ENCODE data around the gene MAGI2. TPM values are rescaled to one million over a fixed set of nuclear protein-coding genes. Genes with fewer than 3 reads are reported as not detected.

The MAGI2 gene
- total RNA-seq, 1 experiment from 2014 or later = 6.2 TPM

GRCh38 chr7:78146546-78146945, 1306.9 kb downstream of the MAGI2 start:
- Histone ChIP-seq H3K36me3 (replicated peaks; ENCODE audit: control insufficient read depth, insufficient read depth, low read length) (no peaks in the 10 kb centered on the region), H3K27me3 (ENCODE audit: control insufficient read depth, insufficient read depth, low read length) (no peaks in the 10 kb centered on the region), H3K4me3 (ENCODE audit: insufficient read depth, low read depth, low read length) (no peak overlapping the region)
- DNase-seq = no peak

DNA sequence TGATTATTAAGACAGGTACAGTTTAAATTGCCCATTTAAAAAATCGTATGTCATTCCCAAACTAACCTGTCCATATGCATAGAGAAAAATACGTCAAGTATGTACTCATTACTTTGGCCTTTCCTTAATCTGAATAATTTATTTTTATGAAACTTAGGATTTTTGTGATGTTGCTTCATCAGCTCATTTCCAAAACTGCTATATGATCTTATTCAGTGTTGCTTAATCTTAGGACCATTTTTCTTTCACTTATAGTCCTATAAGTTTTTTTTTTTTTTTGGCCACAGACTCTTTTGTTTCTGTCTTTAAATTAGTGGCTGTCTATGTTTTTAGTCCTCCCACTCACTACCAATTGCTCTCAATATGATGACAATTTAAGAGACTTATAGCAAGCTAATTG, 1309.8 kb downstream of the MAGI2 start:
- Histone ChIP-seq H3K36me3 (replicated peaks; ENCODE audit: control insufficient read depth, insufficient read depth, low read length) (no peaks in the 10 kb centered on the region), H3K27me3 (ENCODE audit: control insufficient read depth, insufficient read depth, low read length) (no peaks in the 10 kb centered on the region), H3K4me3 (ENCODE audit: insufficient read depth, low read depth, low read length) (no peak overlapping the region)
- no peak for DNase-seq

GRCh38 chr7:78141522-78142281, 1311.8 kb downstream of the MAGI2 start:
- DNase-seq = no peak
- Histone ChIP-seq H3K27me3 (ENCODE audit: control insufficient read depth, insufficient read depth, low read length) (no peaks in the 10 kb centered on the region), H3K4me3 (ENCODE audit: insufficient read depth, low read depth, low read length) (no peak overlapping the region), H3K36me3 (replicated peaks; ENCODE audit: control insufficient read depth, insufficient read depth, low read length) (no peaks in the 10 kb centered on the region)

DNA sequence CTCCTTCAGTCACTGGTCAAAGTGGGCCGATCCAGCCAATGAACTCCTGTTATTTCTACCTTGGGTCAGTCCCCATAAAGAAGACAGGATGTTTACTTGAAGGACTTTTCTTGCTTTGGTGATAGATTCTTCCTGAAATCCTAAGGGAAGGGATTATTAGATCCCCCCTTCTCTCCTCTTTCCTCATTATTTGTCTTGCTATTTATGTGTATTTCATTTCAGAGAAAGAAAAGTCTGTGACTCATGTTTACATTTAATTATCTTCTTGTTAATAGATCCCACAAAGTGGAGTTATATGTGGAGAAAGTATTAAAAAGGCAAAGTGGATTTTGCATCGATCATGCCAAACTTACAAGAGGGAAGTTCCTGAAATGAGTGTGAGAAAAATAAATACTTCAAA, 1313.4 kb downstream of the MAGI2 start:
- Histone ChIP-seq H3K27me3 (ENCODE audit: control insufficient read depth, insufficient read depth, low read length) (no peaks in the 10 kb centered on the region), H3K36me3 (replicated peaks; ENCODE audit: control insufficient read depth, insufficient read depth, low read length) (no peaks in the 10 kb centered on the region), H3K4me3 (ENCODE audit: insufficient read depth, low read depth, low read length) (no peak overlapping the region)
- DNase-seq = no peak

GRCh38 chr7:78139335-78139734, 1314.1 kb downstream of the MAGI2 start:
- no peaks in the 10 kb centered on the region for H3K27me3 ChIP-seq (ENCODE audit: control insufficient read depth, insufficient read depth, low read length)
- no peak for DNase-seq
- no peaks in the 10 kb centered on the region for H3K36me3 ChIP-seq (replicated peaks; ENCODE audit: control insufficient read depth, insufficient read depth, low read length)
- H3K4me3 ChIP-seq (ENCODE audit: insufficient read depth, low read depth, low read length) = no peak overlapping the region

- H3K36me3 ChIP-seq (replicated peaks; ENCODE audit: control insufficient read depth, insufficient read depth, low read length) = no peaks in the 10 kb centered on the region
- no peak overlapping the region for H3K4me3 ChIP-seq (ENCODE audit: insufficient read depth, low read depth, low read length)
- no peaks in the 10 kb centered on the region for H3K27me3 ChIP-seq (ENCODE audit: control insufficient read depth, insufficient read depth, low read length)
- no peak for DNase-seq
Measured at GRCh38 chr7:78134774-78135173, 1318.7 kb downstream of the MAGI2 start.

DNA sequence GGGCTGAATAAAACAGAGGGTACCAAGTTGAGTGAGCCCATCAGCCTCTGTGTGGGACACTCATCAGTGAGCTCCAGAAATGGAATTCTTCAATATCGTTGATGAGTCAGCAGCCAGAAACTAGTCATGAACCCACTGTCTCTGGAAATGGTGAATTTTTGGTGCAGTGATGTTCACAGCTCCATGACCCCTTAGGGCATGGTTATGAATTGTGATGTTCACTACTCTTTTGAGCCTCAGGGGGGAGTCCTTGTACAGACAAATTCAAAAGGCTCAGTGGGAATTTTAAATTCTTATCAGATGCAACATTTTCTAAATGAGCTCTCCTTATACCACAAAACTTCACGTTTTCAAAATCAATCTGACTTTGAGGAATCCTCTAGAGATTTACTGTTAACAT, 1319.2 kb downstream of the MAGI2 start:
- H3K4me3 ChIP-seq (ENCODE audit: insufficient read depth, low read depth, low read length) = no peak overlapping the region
- DNase-seq = peak; percentile 67
- no peaks in the 10 kb centered on the region for H3K27me3 ChIP-seq (ENCODE audit: control insufficient read depth, insufficient read depth, low read length)
- H3K36me3 ChIP-seq (replicated peaks; ENCODE audit: control insufficient read depth, insufficient read depth, low read length) = no peaks in the 10 kb centered on the region

DNA sequence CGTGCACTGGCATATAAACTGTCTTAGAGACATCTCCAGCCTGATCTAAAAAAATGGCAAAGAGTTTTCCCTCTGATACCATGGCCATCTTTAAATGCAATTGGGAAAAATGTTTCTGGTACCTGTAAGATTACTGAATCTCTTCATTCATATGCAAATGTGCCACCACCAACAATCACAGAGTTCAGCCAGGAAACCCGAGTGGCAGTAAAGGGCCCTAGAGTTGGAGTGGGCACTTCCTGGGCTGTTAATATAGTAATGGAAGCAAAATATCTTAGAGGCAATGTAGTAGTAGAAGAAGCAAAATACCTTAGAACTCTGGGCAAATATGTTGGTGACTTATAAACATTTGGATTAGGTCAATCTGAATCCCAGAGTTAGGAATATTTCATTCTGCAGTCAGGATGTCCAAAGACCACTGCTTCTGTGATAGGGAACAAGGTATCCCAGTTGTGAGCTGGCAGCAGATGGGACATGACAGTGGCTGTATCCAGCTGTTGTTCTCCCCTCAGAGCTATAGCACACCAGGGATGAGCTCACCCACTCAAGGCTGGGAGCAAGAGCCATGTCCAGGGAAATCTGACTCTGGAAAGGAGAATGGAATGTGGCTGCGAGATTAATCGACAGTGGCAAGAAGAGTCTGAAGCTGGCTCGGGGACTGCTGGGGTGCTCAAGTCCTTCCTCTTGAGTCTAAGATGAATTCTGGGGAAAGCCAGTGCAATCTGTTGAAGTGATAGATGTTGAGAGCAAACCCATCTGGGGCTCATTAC, 1322.8 kb downstream of the MAGI2 start:
- Histone ChIP-seq H3K4me3 (ENCODE audit: insufficient read depth, low read depth, low read length) (no peak overlapping the region), H3K27me3 (ENCODE audit: control insufficient read depth, insufficient read depth, low read length) (no peaks in the 10 kb centered on the region), H3K36me3 (replicated peaks; ENCODE audit: control insufficient read depth, insufficient read depth, low read length) (no peaks in the 10 kb centered on the region)
- DNase-seq = no peak

- no peaks in the 10 kb centered on the region for H3K36me3 ChIP-seq (replicated peaks; ENCODE audit: control insufficient read depth, insufficient read depth, low read length)
- DNase-seq = no peak
Measured at GRCh38 chr7:78129865-78130264, 1323.6 kb downstream of the MAGI2 start.

DNA sequence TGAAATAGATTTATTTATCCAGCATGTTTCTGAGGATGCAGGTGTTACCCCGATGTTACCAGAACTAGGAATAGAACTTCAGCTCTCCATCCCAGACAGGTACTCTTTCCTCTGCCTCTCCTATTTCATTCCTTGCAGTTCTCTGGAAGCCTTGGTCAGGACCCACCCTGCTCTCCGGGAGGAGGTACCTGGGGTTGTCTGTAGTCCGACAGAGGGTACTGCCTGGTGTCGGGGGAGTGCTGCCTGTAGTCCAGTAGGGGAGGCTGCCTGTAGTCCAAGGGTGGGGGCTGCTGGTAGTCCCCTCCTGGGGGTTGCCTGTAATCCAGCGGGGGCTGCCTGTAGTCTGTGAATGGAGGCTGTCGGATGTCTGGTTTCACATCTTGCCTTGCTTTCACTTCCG, 1326.5 kb downstream of the MAGI2 start:
- no peaks in the 10 kb centered on the region for H3K27me3 ChIP-seq (ENCODE audit: control insufficient read depth, insufficient read depth, low read length)
- H3K4me3 ChIP-seq (ENCODE audit: insufficient read depth, low read depth, low read length) = no peak overlapping the region

More at GRCh38 chr7:78129865-78130264, 1323.6 kb downstream of the MAGI2 start:
- Histone ChIP-seq H3K27me3 (ENCODE audit: control insufficient read depth, insufficient read depth, low read length) (no peaks in the 10 kb centered on the region), H3K4me3 (ENCODE audit: insufficient read depth, low read depth, low read length) (no peak overlapping the region)

DNA sequence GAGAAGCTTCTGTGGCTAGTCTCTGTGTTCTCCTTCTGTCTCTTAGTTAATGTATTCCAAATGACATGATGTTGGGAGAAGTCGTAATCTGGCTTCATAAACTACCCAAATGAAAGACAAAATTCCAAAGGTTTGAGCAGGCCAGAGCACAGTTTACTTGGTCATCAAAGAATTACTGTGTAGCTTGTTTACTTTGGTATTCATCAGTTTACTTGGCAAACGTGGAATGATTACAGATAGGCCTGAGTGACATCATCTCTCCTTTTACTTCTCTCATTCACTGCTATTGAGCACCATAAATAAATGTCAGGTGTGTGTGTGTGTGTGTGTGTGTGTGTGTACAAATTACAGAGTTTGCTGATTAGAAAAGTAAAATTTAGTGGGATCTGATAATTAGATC, 1327.6 kb downstream of the MAGI2 start:
- DNase-seq = no peak
- H3K4me3 ChIP-seq (ENCODE audit: insufficient read depth, low read depth, low read length) = no peak overlapping the region
- H3K36me3 ChIP-seq (replicated peaks; ENCODE audit: control insufficient read depth, insufficient read depth, low read length) = no peaks in the 10 kb centered on the region
- no peaks in the 10 kb centered on the region for H3K27me3 ChIP-seq (ENCODE audit: control insufficient read depth, insufficient read depth, low read length)

More for the DNA sequence above, 1326.5 kb downstream of the MAGI2 start:
- no peaks in the 10 kb centered on the region for H3K36me3 ChIP-seq (replicated peaks; ENCODE audit: control insufficient read depth, insufficient read depth, low read length)
- peak; percentile 64 for DNase-seq

GRCh38 chr7:78124216-78124615, 1329.3 kb downstream of the MAGI2 start:
- Histone ChIP-seq H3K4me3 (ENCODE audit: insufficient read depth, low read depth, low read length) (no peak overlapping the region), H3K36me3 (replicated peaks; ENCODE audit: control insufficient read depth, insufficient read depth, low read length) (no peaks in the 10 kb centered on the region), H3K27me3 (ENCODE audit: control insufficient read depth, insufficient read depth, low read length) (no peaks in the 10 kb centered on the region)
- no peak for DNase-seq

DNA sequence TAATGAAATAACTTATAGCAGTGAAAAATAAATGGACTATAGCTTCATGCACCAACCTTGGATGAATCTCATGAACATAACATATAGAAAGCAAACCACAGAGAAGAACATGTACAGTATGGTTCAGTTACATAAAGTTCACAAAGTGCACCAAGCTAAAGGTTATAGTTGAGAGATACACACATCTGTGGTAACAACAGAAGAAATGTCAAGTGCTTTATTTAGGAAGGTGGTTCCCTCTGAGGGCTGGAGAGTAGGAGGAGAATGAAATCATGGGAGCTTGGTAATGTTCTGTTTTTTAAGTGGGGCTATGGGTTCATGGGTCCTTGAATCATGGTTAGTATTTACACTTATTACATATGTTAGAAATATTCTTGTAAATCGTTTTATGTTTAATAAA, 1331.6 kb downstream of the MAGI2 start:
- Histone ChIP-seq H3K4me3 (ENCODE audit: insufficient read depth, low read depth, low read length) (no peak overlapping the region), H3K36me3 (replicated peaks; ENCODE audit: control insufficient read depth, insufficient read depth, low read length) (no peaks in the 10 kb centered on the region), H3K27me3 (ENCODE audit: control insufficient read depth, insufficient read depth, low read length) (no peaks in the 10 kb centered on the region)
- DNase-seq = no peak

DNA sequence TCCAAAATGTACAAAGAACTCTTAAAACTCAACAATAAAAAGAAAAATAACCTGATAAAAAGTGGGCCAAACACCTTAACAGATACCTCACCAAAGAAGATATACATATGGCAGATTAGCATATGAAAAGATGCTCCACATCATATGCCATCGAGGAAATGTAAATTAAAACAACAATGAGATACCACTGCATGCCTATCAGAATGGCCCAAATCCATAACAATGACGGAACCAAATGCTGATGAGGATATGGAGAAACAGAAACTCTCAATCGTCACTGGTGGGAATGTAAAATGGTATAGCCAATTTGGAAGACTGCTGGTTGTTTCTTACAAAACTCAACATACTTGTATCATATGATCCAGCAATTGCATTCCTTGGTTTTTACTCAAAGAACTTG, 1335.0 kb downstream of the MAGI2 start:
- Histone ChIP-seq H3K36me3 (replicated peaks; ENCODE audit: control insufficient read depth, insufficient read depth, low read length) (no peaks in the 10 kb centered on the region), H3K27me3 (ENCODE audit: control insufficient read depth, insufficient read depth, low read length) (no peaks in the 10 kb centered on the region), H3K4me3 (ENCODE audit: insufficient read depth, low read depth, low read length) (no peak overlapping the region)
- no peak for DNase-seq

GRCh38 chr7:78115876-78116275, 1337.6 kb downstream of the MAGI2 start:
- DNase-seq = no peak
- no peak overlapping the region for H3K4me3 ChIP-seq (ENCODE audit: insufficient read depth, low read depth, low read length)
- no peaks in the 10 kb centered on the region for H3K27me3 ChIP-seq (ENCODE audit: control insufficient read depth, insufficient read depth, low read length)
- no peaks in the 10 kb centered on the region for H3K36me3 ChIP-seq (replicated peaks; ENCODE audit: control insufficient read depth, insufficient read depth, low read length)
